Spleen (tissue), 11 donors: Measurements from ENCODE around the gene PHC2. TPM values are rescaled to one million over a fixed set of nuclear protein-coding genes. Genes with fewer than 3 reads are reported as not detected.

Experiments
- DNase-seq: peaks from one replicate; pipeline ENCODE4 v3.0.0-alpha.2; 2020
- H3K27ac ChIP-seq, 8 donors: fragments of 200-600 bp; sonication (generic) in 7 of 8; 1 replicate in 4 of 8; 2 replicates in 4 of 8; pipeline versions ENCODE4 v1.5.0 to v1.8.0; 2016 to 2021; ENCODE audit warnings: inconsistent platforms in 4 of 8, mild to moderate bottlenecking in 4 of 8, moderate library complexity in 1 of 8
- H3K27me3 ChIP-seq, 7 donors: fragments of 200-600 bp; sonication (generic) in 6 of 7; replicated peaks in 1 of 7; 1 replicate in 4 of 7; 2 replicates in 3 of 7; pipeline versions ENCODE4 v1.5.0 to v1.8.0; 2016 to 2021; ENCODE audit warnings: inconsistent platforms in 3 of 7, mild to moderate bottlenecking in 1 of 7
- H3K36me3 ChIP-seq, 6 donors: fragments of 200-600 bp; sonication (generic) in 5 of 6; 1 replicate in 4 of 6; 2 replicates in 2 of 6; pipeline versions ENCODE4 v1.5.0 to v1.8.0; 2016 to 2021; ENCODE audit warnings: inconsistent platforms in 2 of 6
- H3K4me1 ChIP-seq, 6 donors: fragments of 200-600 bp; sonication (generic) in 5 of 6; 1 replicate in 3 of 6; 2 replicates in 3 of 6; pipeline versions ENCODE4 v1.5.0 to v1.8.0; 2016 to 2021; ENCODE audit warnings: inconsistent platforms in 3 of 6
- H3K4me3 ChIP-seq, 8 donors: fragments of 200-600 bp; sonication (generic) in 7 of 8; 1 replicate in 4 of 8; 2 replicates in 4 of 8; pipeline versions ENCODE4 v1.5.0 to v1.8.0; 2016 to 2021; ENCODE audit warnings: inconsistent platforms in 4 of 8, mild to moderate bottlenecking in 4 of 8, moderate library complexity in 2 of 8
- H3K9me3 ChIP-seq, 8 donors: fragments of 200-600 bp; sonication (generic) in 7 of 8; 1 replicate in 4 of 8; 2 replicates in 4 of 8; pipeline versions ENCODE4 v1.5.0 to v1.8.0; 2016 to 2021; ENCODE audit warnings: inconsistent platforms in 4 of 8
- POLR2A ChIP-seq, 3 donors: fragments of 450-650 bp; IDR thresholded peaks; one replicate each; pipeline ENCODE4 v1.5.1; 2017; ENCODE audit warnings: antibody characterized with exemption in 3 of 3, mild to moderate bottlenecking in 1 of 3
- POLR2AphosphoS5 ChIP-seq, 3 donors: sonication (generic); formaldehyde crosslinking; IDR thresholded peaks; one replicate each; pipeline ENCODE4 v1.5.1; 2017; ENCODE audit warnings: antibody characterized with exemption in 3 of 3
- WGBS, 5 donors: extraction: QIAGEN DNeasy Blood & Tissue Kit in 3 of 5; methylation state at CpG; one replicate each; pipeline versions ENCODE4 v1.1.5 to v1.1.7; 2013 to 2018; 5-methylcytosine and 5-hydroxymethylcytosine counted together
- intact Hi-C: fragments of 100-400 bp; cut with DNase I; formaldehyde crosslinking; loops from one replicate; pipeline ENCODE4 v1.15.0; 2023; ENCODE audit warnings: low total_unique reads
- polyA plus RNA-seq, 3 donors: library from polyadenylated mRNA; stranded (reverse); fragments of 200-250 nt; gene quantifications; one replicate each; pipeline ENCODE4 v1.2.1, GENCODE V29; 2013
- total RNA-seq, 7 donors: library from RNA; depleted of rRNA in 3 of 7; stranded (reverse); fragments of >200 nt in 3 of 7; fragmentation: NEBNext Ultra II Directional in 4 of 7; extraction: Animal tissue kit (Norgen Biotek cat#: 25700) in 4 of 7; gene quantifications; one replicate each; pipeline versions ENCODE4 v1.1.0 to v1.2.1, GENCODE V29; 2016 to 2021
- TF ChIP-seq, protein P1 (sequence below), 11 experiments: fragments of 200-600 bp in 7 of 11; fragments of 450-650 bp in 4 of 11; sonication (generic) in 4 of 11; IDR thresholded peaks in 8 of 11; conservative IDR thresholded peaks in 3 of 11; 1 replicate in 7 of 11; 2 replicates in 4 of 11; pipeline versions ENCODE4 v1.4.0 to v1.8.0; 2016 to 2021; ENCODE audit warnings: antibody characterized with exemption in 11 of 11, inconsistent platforms in 4 of 11, mild to moderate bottlenecking in 1 of 11
- donor health status: healthy with polysubstance abuse.
- donor health status: DM: no; HTN: no; CAD: no; lungs with moderate emphysema.
- donor health status: DM: no; HTN: no; CAD: no.
- donor health status: Bipolar disorder and iron deficiency.
- donor health status: healthy.
- donor health status: DM: no; HTN: no; CAD: no.
- donor health status: DM: yes; HTN: yes; CAD: no.

PHC2 gene
- total and polyA plus RNA-seq, 10 donors, result 51.1 to 272 (median 136) TPM

- TF ChIP-seq POLR2A (IDR thresholded peaks at IDR 0.05) (no peak), POLR2AphosphoS5 (IDR thresholded peaks at IDR 0.05) (no peak)
- TF ChIP-seq, protein P1, sequence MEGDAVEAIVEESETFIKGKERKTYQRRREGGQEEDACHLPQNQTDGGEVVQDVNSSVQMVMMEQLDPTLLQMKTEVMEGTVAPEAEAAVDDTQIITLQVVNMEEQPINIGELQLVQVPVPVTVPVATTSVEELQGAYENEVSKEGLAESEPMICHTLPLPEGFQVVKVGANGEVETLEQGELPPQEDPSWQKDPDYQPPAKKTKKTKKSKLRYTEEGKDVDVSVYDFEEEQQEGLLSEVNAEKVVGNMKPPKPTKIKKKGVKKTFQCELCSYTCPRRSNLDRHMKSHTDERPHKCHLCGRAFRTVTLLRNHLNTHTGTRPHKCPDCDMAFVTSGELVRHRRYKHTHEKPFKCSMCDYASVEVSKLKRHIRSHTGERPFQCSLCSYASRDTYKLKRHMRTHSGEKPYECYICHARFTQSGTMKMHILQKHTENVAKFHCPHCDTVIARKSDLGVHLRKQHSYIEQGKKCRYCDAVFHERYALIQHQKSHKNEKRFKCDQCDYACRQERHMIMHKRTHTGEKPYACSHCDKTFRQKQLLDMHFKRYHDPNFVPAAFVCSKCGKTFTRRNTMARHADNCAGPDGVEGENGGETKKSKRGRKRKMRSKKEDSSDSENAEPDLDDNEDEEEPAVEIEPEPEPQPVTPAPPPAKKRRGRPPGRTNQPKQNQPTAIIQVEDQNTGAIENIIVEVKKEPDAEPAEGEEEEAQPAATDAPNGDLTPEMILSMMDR (IDR thresholded peaks at IDR 0.05 in 8 of 11, conservative IDR thresholded peaks at IDR 0.05 in 3 of 11), result no peak
- Histone ChIP-seq H3K9me3 (no peaks in the 10 kb centered on the region), H3K27ac (no peak overlapping the region), H3K4me3 (no peak overlapping the region), H3K4me1 (peaks cover 0 to 41% (median 19%) of the 10 kb centered on the region in 6 donors), H3K27me3 (no peaks in the 10 kb centered on the region), H3K36me3 (no peaks in the 10 kb centered on the region)
- intact Hi-C loops, result no loop called here
- DNase-seq, result no peak
- WGBS, 5 donors, result 39 to 64% (median 57%) methylated on average over 2 of the region's 2 CpGs
Observed at GRCh38 chr1:33393524-33393923, 37.4 kb downstream of the PHC2 start.

GRCh38 chr1:33392639-33393038 lies 38.3 kb downstream of the PHC2 start:
- 51 to 75% (median 55%) methylated on average over 2 to 3 of the region's 3 CpGs for WGBS, 5 donors
- Histone ChIP-seq H3K4me1 (peaks cover 0 to 38% (median 16%) of the 10 kb centered on the region in 6 donors), H3K27me3 (no peaks in the 10 kb centered on the region), H3K36me3 (no peaks in the 10 kb centered on the region), H3K9me3 (no peaks in the 10 kb centered on the region), H3K4me3 (no peak overlapping the region), H3K27ac (no peak overlapping the region)
- no peak for DNase-seq
- no peak for TF ChIP-seq POLR2A (IDR thresholded peaks at IDR 0.05)
- TF ChIP-seq, protein P1 (IDR thresholded peaks at IDR 0.05 in 8 of 11, conservative IDR thresholded peaks at IDR 0.05 in 3 of 11), result no peak
- no peak for TF ChIP-seq POLR2AphosphoS5 (IDR thresholded peaks at IDR 0.05)
- intact Hi-C loops, result no loop called here

DNA sequence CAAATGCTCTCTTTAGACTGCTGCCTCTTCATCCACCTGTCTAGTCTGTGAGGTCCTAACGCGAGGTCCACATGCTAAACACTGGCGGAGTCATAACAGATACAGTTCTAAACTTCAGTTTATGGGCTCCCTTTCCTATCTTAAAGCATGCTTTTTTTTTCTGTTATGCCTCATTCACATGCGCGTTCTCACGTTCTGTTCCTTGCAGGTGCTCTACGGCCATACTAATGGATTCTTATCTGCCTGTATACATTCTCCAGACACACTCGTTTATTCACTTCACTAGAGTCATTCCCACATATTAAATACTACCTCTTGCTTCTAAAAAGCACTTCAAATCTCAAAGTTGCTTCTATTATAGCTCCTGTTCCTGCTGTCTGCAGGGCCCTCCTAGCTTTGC lies 38.7 kb downstream of the PHC2 start:
- H3K4me1 ChIP-seq, result peaks cover 0 to 34% (median 16%) of the 10 kb centered on the region in 6 donors
- TF ChIP-seq, protein P1 (IDR thresholded peaks at IDR 0.05 in 8 of 11, conservative IDR thresholded peaks at IDR 0.05 in 3 of 11), result no peak
- TF ChIP-seq POLR2AphosphoS5 (IDR thresholded peaks at IDR 0.05) (no peak), POLR2A (IDR thresholded peaks at IDR 0.05) (no peak)

DNA sequence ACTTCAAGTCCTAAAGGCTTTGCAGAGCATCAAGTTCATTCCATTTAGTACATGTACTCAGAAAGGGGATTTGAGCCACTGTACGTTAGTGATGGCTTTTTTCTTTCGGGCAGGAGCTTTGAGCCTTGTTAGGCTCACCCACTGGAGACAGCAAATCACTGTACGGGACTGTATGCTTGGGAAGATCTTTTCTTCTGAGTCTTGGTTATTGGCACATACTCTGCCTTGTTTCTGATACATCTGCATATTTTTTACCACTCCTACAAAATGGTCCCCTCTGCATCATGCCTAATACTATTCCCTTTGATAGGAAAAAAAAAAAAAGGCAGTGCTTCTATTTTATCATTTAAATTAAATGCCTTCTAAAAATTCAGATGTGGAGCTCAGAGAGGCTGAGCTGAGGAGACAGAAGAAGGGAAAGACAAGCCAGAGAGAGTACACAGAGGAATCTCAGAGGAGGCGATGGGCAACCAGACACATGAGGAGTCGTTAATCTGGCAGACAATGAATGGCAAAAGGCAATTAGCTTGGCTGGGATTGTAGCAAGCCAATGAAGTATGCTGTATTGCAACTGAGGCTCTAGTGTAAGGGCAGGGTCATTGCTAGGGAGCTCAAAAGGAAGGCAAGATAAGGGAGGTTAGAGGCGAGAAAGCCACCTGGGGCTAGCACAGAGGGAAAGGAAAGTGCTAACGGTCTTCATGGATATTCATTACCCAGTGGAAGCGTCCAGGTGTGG lies 39.4 kb downstream of the PHC2 start:
- intact Hi-C loops, result no loop called here
- no peaks in the 10 kb centered on the region for H3K9me3 ChIP-seq
- H3K4me3 ChIP-seq, result no peak overlapping the region
- peaks cover 0 to 27% (median 15%) of the 10 kb centered on the region in 6 donors for H3K4me1 ChIP-seq
- no peaks in the 10 kb centered on the region for H3K36me3 ChIP-seq
- no peak for DNase-seq
- WGBS, 5 donors, result 75 to 90% (median 87%) methylated on average over 8 of the region's 8 CpGs
- H3K27ac ChIP-seq, result no peak overlapping the region
- H3K27me3 ChIP-seq, result no peaks in the 10 kb centered on the region
- TF ChIP-seq POLR2A (IDR thresholded peaks at IDR 0.05) (no peak), POLR2AphosphoS5 (IDR thresholded peaks at IDR 0.05) (no peak)
- TF ChIP-seq, protein P1 (IDR thresholded peaks at IDR 0.05 in 8 of 11, conservative IDR thresholded peaks at IDR 0.05 in 3 of 11), result no peak

More for the DNA sequence above, 38.7 kb downstream of the PHC2 start:
- DNase-seq, result no peak
- WGBS, 5 donors, result 87 to 94% (median 93%) methylated on average over 8 of the region's 8 CpGs
- Histone ChIP-seq H3K36me3 (no peaks in the 10 kb centered on the region), H3K4me3 (no peak overlapping the region), H3K27ac (no peak overlapping the region), H3K27me3 (no peaks in the 10 kb centered on the region), H3K9me3 (no peaks in the 10 kb centered on the region)
- intact Hi-C loops, result no loop called here
